ENCODE results near the gene AGPAT4. TPM values are rescaled to one million over a fixed set of nuclear protein-coding genes. Genes with fewer than 3 reads are reported as not detected.

Gene AGPAT4
- total and polyA plus RNA-seq, 4 donors: 3.7 to 32.8 (median 9.7) TPM

DNA sequence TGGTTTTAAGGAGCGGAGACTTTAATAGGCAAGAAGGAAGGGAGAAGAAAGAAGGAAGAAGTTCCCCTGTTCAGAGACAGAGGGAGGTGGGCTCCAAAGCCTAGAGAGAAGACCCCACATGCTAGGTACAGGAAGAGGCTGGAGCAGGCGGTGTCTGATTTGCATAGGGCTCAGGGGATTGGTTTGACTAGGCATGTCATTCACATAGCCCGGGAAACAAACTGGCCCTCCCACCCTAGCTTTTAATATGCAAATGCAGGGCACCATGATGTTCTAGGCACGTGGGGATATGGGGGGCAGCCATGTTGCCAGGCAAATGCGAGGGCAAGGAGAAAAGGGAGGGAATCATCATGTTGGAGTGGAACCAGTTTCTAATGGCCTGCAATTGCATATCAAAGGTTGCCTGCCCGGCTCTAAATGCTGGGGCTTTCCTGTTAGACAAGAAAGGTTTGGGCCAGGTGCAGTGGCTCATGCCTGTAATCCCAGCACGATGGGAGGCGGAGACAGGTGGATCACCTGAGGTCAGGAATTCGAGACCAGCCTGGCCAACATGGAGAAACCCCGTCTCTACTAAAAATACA lies 34.3 kb upstream of the AGPAT4 start:
- no peaks in the 10 kb centered on the region for H3K36me3 ChIP-seq (ENCODE audit: control insufficient read depth in 4 of 4, insufficient read depth in 4 of 4, low read length in 4 of 4)
- WGBS, 2 donors: 84 to 87% methylated on average over 10 of the region's 10 CpGs
- no peak overlapping the region for H3K27ac ChIP-seq (ENCODE audit: low read depth in 1 of 2, low read length in 1 of 2)
- ATAC-seq (ENCODE audit: insufficient read depth, low FRiP score) (no peak), DNase-seq (no peak)
- no peak overlapping the region for H3K9ac ChIP-seq (ENCODE audit: insufficient read depth in 1 of 2, low read length in 2 of 2)
- H3K4me1 ChIP-seq (ENCODE audit: control insufficient read depth in 5 of 5, insufficient read depth in 5 of 5, low read length in 5 of 5): no peaks in the 10 kb centered on the region
- TF ChIP-seq, protein P1, sequence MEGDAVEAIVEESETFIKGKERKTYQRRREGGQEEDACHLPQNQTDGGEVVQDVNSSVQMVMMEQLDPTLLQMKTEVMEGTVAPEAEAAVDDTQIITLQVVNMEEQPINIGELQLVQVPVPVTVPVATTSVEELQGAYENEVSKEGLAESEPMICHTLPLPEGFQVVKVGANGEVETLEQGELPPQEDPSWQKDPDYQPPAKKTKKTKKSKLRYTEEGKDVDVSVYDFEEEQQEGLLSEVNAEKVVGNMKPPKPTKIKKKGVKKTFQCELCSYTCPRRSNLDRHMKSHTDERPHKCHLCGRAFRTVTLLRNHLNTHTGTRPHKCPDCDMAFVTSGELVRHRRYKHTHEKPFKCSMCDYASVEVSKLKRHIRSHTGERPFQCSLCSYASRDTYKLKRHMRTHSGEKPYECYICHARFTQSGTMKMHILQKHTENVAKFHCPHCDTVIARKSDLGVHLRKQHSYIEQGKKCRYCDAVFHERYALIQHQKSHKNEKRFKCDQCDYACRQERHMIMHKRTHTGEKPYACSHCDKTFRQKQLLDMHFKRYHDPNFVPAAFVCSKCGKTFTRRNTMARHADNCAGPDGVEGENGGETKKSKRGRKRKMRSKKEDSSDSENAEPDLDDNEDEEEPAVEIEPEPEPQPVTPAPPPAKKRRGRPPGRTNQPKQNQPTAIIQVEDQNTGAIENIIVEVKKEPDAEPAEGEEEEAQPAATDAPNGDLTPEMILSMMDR (IDR thresholded peaks at IDR 0.05; ENCODE audit: control extremely low read depth, extremely low read depth): no peak
- no peaks in the 10 kb centered on the region for H3K9me3 ChIP-seq (ENCODE audit: control insufficient read depth in 4 of 4, insufficient read depth in 3 of 4, low read length in 3 of 4)
- H3K4me3 ChIP-seq: no peak overlapping the region
- H3K27me3 ChIP-seq (ENCODE audit: control insufficient read depth in 3 of 3, insufficient read depth in 3 of 3, low read length in 2 of 3): no peaks in the 10 kb centered on the region

DNA sequence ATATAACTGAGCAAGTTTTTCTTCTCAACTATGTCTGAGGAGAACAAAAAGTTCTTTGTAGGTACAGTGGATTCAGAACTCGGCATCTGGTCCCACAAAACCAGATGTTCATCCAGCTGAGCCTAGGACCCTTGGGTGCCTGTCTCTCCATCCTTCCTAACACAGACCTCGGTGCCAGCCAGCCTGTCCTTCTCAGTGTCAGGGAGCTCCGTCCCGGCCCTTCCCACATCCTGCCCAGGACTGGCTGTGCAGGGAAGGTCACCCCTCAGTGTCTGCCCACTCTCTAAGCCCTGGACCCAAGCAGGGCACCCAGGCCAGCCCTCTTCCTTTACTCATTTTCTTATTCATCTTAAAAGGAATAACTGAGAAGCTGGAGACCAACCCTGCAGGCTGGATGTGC lies 32.0 kb upstream of the AGPAT4 start:
- DNase-seq: no peak
- Histone ChIP-seq H3K9me3 (ENCODE audit: control insufficient read depth in 4 of 4, insufficient read depth in 3 of 4, low read length in 3 of 4) (no peaks in the 10 kb centered on the region), H3K36me3 (ENCODE audit: control insufficient read depth in 4 of 4, insufficient read depth in 4 of 4, low read length in 4 of 4) (no peaks in the 10 kb centered on the region), H3K4me1 (ENCODE audit: control insufficient read depth in 5 of 5, insufficient read depth in 5 of 5, low read length in 5 of 5) (no peaks in the 10 kb centered on the region), H3K27me3 (ENCODE audit: control insufficient read depth in 3 of 3, insufficient read depth in 3 of 3, low read length in 2 of 3) (no peaks in the 10 kb centered on the region), H3K9ac (ENCODE audit: insufficient read depth in 1 of 2, low read length in 2 of 2) (no peak overlapping the region), H3K4me3 (no peak overlapping the region), H3K27ac (ENCODE audit: low read depth in 1 of 2, low read length in 1 of 2) (no peak overlapping the region)
- TF ChIP-seq, protein P1 (IDR thresholded peaks at IDR 0.05; ENCODE audit: control extremely low read depth, extremely low read depth): no peak
- 70 to 79% methylated on average over 4 of the region's 4 CpGs for WGBS, 2 donors
- no peak for ATAC-seq (ENCODE audit: insufficient read depth, low FRiP score)

DNA sequence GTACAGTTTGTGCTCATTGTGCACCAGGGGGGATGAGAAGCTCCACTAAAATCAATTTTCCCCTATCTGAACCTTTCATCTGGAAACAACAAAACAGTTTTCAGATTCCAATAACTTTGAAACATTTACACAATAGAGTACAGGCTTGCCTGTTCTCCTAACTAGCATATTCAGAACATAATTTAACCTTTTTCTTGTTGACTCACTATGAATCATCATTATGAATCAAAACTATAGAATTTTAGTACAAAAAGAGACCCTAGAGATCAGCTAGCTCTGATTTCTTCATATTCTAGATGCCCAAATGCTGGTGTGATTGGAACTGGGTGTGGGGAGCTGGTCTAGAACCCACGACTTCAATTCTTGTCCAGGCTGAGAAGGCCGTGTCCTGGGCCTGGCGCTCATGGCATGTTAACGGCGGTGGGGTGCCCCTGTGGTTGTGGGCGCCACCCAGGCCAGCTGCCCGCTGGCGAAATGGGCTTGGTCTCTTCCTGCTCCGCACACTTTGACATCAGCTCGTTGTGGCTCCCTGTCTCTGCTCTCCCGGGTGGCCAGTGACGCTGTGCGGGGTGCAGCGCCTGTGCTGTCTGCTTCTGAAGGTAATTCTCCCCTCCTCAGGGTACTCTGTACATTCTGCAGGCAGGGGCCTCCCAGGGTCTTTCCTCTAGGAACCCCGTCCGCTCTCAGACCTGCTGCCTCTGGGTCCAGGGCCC lies 29.9 kb upstream of the AGPAT4 start:
- Histone ChIP-seq H3K4me3 (no peak overlapping the region), H3K4me1 (ENCODE audit: control insufficient read depth in 5 of 5, insufficient read depth in 5 of 5, low read length in 5 of 5) (no peaks in the 10 kb centered on the region), H3K27me3 (ENCODE audit: control insufficient read depth in 3 of 3, insufficient read depth in 3 of 3, low read length in 2 of 3) (no peaks in the 10 kb centered on the region), H3K9me3 (ENCODE audit: control insufficient read depth in 4 of 4, insufficient read depth in 3 of 4, low read length in 3 of 4) (no peaks in the 10 kb centered on the region), H3K36me3 (ENCODE audit: control insufficient read depth in 4 of 4, insufficient read depth in 4 of 4, low read length in 4 of 4) (no peaks in the 10 kb centered on the region), H3K27ac (ENCODE audit: low read depth in 1 of 2, low read length in 1 of 2) (no peak overlapping the region), H3K9ac (ENCODE audit: insufficient read depth in 1 of 2, low read length in 2 of 2) (no peak overlapping the region)
- ATAC-seq (ENCODE audit: insufficient read depth, low FRiP score) (no peak), DNase-seq (no peak)
- 96% methylated on average over 16 of the region's 16 CpGs for WGBS, 2 donors
- TF ChIP-seq, protein P1 (IDR thresholded peaks at IDR 0.05; ENCODE audit: control extremely low read depth, extremely low read depth): no peak

Measured in lung (tissue), 12 donors.